ENCODE data around the gene CALCR. TPM values are rescaled to one million over a fixed set of nuclear protein-coding genes. Genes with fewer than 3 reads are reported as not detected.

CALCR gene
- total and polyA plus RNA-seq, 4 donors, result 0.39 to 2.4 (median 0.82) TPM

DNA sequence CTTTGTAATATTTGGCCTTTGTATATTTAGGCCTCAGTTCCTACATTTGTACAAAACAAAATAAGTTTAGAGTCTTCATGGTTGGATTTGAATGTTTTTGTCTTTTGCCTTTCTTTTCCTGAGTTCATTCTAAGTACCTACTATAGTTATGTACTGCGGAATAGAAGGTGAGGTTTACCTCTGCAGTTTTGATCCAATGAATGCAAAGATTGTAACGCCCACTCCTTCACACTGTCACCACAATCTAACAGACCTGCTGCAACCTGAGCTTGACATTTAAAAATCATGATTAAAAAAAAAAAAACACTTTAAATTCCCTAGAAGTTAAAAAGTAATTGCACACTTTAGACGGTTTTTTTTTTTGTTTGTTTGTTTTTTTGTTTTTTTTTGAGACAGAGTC, 145.0 kb downstream of the CALCR start:
- Histone ChIP-seq H3K27ac (ENCODE audit: low read depth, low read length) (no peak overlapping the region), H3K36me3 (ENCODE audit: control insufficient read depth, insufficient read depth, low read length) (no peaks in the 10 kb centered on the region), H3K9me3 (ENCODE audit: control insufficient read depth, insufficient read depth, low read length) (no peaks in the 10 kb centered on the region), H3K4me3 (ENCODE audit: low read depth, low read length) (no peak overlapping the region), H3K27me3 (ENCODE audit: control insufficient read depth, insufficient read depth, low read length) (no peaks in the 10 kb centered on the region), H3K4me1 (ENCODE audit: control insufficient read depth, insufficient read depth, low read length) (no peaks in the 10 kb centered on the region)
- WGBS (ENCODE audit: insufficient coverage), result no CpG with 5 or more reads among the region's 3 CpGs
- no peak for DNase-seq (ENCODE audit: low read depth in 4 of 6, low spot score in 6 of 6)

GRCh38 chr7:93427107-93427506, 147.4 kb downstream of the CALCR start:
- Histone ChIP-seq H3K36me3 (ENCODE audit: control insufficient read depth, insufficient read depth, low read length) (no peaks in the 10 kb centered on the region), H3K9me3 (ENCODE audit: control insufficient read depth, insufficient read depth, low read length) (no peaks in the 10 kb centered on the region), H3K4me1 (ENCODE audit: control insufficient read depth, insufficient read depth, low read length) (no peaks in the 10 kb centered on the region), H3K27ac (ENCODE audit: low read depth, low read length) (no peak overlapping the region), H3K27me3 (ENCODE audit: control insufficient read depth, insufficient read depth, low read length) (no peaks in the 10 kb centered on the region), H3K4me3 (ENCODE audit: low read depth, low read length) (no peak overlapping the region)
- DNase-seq (ENCODE audit: low read depth in 4 of 6, low spot score in 6 of 6), result no peak
- WGBS (ENCODE audit: insufficient coverage), result no CpG with 5 or more reads among the region's 2 CpGs

DNA sequence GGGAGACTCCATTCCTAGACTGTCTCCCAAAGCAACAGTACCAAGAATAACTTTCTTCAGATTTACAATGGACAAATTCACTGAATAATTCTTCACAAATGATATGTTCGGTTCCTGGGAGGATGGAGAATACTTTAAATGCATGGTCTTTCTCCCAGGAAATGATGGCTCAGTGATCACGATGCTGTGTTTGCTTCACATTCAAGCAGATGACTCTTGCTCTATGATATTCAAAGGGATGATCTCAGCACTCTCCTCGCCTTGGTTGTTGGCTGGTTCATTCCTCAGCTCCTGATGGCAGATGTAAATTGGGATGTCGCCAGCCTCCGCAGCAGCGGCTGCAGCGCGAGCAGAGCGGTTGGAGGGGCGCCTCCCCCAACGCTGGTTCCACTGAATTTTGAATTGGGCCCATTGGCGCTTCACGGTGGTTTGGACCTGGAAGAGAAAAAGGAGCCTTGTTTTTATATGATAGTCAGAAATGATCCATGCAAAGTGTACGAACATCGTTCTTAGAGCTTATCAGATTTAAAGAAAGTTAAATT, 148.3 kb downstream of the CALCR start:
- H3K27ac ChIP-seq (ENCODE audit: low read depth, low read length), result no peak overlapping the region
- H3K27me3 ChIP-seq (ENCODE audit: control insufficient read depth, insufficient read depth, low read length), result no peaks in the 10 kb centered on the region
- no peaks in the 10 kb centered on the region for H3K9me3 ChIP-seq (ENCODE audit: control insufficient read depth, insufficient read depth, low read length)
- no peaks in the 10 kb centered on the region for H3K36me3 ChIP-seq (ENCODE audit: control insufficient read depth, insufficient read depth, low read length)
- WGBS (ENCODE audit: insufficient coverage), result 95% methylated on average over 13 of the region's 15 CpGs
- DNase-seq (ENCODE audit: low read depth in 4 of 6, low spot score in 6 of 6), result no peak
- H3K4me3 ChIP-seq (ENCODE audit: low read depth, low read length), result no peak overlapping the region
- no peaks in the 10 kb centered on the region for H3K4me1 ChIP-seq (ENCODE audit: control insufficient read depth, insufficient read depth, low read length)

DNA sequence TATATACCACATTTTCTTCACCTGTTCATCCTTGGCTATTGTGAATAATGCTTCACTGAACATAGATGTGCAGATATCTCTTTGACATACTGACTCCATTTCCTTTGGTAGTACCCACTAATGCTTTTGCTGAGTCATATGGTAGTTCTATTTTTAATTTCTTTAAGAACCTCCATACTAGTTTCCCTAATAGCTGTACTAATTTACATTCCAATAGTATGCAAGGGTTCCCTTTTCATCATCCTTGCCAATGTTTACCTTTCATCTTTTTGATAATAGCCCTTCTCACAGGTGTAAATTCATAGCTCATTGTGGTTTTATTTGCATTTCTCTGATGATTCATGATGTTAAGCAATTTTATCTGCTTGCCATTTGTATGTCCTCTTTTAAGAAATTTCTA, 159.9 kb downstream of the CALCR start:
- Histone ChIP-seq H3K9me3 (ENCODE audit: control insufficient read depth, insufficient read depth, low read length) (no peaks in the 10 kb centered on the region), H3K4me1 (ENCODE audit: control insufficient read depth, insufficient read depth, low read length) (no peaks in the 10 kb centered on the region), H3K36me3 (ENCODE audit: control insufficient read depth, insufficient read depth, low read length) (no peaks in the 10 kb centered on the region), H3K27me3 (ENCODE audit: control insufficient read depth, insufficient read depth, low read length) (no peaks in the 10 kb centered on the region), H3K4me3 (ENCODE audit: low read depth, low read length) (no peak overlapping the region), H3K27ac (ENCODE audit: low read depth, low read length) (no peak overlapping the region)
- DNase-seq (ENCODE audit: low read depth in 4 of 6, low spot score in 6 of 6), result no peak

DNA sequence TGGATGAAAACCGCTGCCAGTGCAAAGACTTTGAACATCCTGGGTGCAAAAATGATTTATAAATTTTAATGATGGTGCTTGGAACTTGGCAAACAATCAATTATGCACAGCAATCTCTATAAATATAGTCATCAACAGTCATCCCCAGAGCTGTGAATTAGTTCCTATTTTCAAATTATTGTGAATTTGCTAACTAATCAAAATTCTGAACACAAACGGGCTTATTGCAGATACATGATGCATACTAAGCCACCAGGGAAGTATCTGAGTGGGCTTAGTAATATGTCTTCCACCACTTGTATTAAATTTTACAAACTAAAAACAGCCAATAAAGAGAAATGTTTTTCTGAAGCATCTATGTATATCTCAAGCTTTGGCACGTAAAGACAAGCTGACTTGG, 165.2 kb downstream of the CALCR start:
- Histone ChIP-seq H3K27ac (ENCODE audit: low read depth, low read length) (no peak overlapping the region), H3K4me3 (ENCODE audit: low read depth, low read length) (no peak overlapping the region), H3K9me3 (ENCODE audit: control insufficient read depth, insufficient read depth, low read length) (no peaks in the 10 kb centered on the region), H3K36me3 (ENCODE audit: control insufficient read depth, insufficient read depth, low read length) (no peaks in the 10 kb centered on the region), H3K27me3 (ENCODE audit: control insufficient read depth, insufficient read depth, low read length) (no peaks in the 10 kb centered on the region), H3K4me1 (ENCODE audit: control insufficient read depth, insufficient read depth, low read length) (no peaks in the 10 kb centered on the region)
- peak in 1 of 6 donors; percentile 1 for DNase-seq (ENCODE audit: low read depth in 4 of 6, low spot score in 6 of 6)
- WGBS (ENCODE audit: insufficient coverage), result 75% methylated on average over 1 of the region's 3 CpGs

DNA sequence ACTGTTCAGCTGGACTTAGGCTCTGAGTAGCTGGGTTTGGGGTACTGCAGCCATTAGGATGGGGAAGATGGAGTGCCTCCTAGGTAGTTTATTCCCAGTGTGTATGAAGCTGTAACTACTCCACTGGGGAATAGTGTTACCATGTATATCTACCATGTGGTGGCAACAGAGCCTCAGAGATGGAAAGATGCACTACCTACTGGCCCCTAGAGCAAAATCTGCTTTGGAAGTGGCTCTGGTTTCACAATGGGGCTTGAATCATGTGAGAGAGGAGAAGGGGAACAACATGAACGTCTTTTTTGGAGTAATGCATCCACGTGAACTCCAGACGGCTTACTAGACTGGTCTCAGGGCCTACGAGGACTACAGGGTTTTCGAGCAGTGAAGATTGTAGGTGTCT, 167.3 kb downstream of the CALCR start:
- Histone ChIP-seq H3K27ac (ENCODE audit: low read depth, low read length) (no peak overlapping the region), H3K36me3 (ENCODE audit: control insufficient read depth, insufficient read depth, low read length) (no peaks in the 10 kb centered on the region), H3K4me3 (ENCODE audit: low read depth, low read length) (no peak overlapping the region), H3K27me3 (ENCODE audit: control insufficient read depth, insufficient read depth, low read length) (no peaks in the 10 kb centered on the region), H3K9me3 (ENCODE audit: control insufficient read depth, insufficient read depth, low read length) (no peaks in the 10 kb centered on the region), H3K4me1 (ENCODE audit: control insufficient read depth, insufficient read depth, low read length) (no peaks in the 10 kb centered on the region)
- whole genome bisulfite sequencing (ENCODE audit: insufficient coverage), result 88% methylated on average over 5 of the region's 5 CpGs
- peak in 1 of 6 donors; percentile 5 for DNase-seq (ENCODE audit: low read depth in 4 of 6, low spot score in 6 of 6)

- H3K4me3 ChIP-seq (ENCODE audit: low read depth, low read length), result no peak overlapping the region
- no peaks in the 10 kb centered on the region for H3K4me1 ChIP-seq (ENCODE audit: control insufficient read depth, insufficient read depth, low read length)
- H3K9me3 ChIP-seq (ENCODE audit: control insufficient read depth, insufficient read depth, low read length), result no peaks in the 10 kb centered on the region
- 100% methylated on average over 1 of the region's 5 CpGs for WGBS (ENCODE audit: insufficient coverage)
- H3K27me3 ChIP-seq (ENCODE audit: control insufficient read depth, insufficient read depth, low read length), result no peaks in the 10 kb centered on the region
- no peak for DNase-seq (ENCODE audit: low read depth in 4 of 6, low spot score in 6 of 6)
- no peaks in the 10 kb centered on the region for H3K36me3 ChIP-seq (ENCODE audit: control insufficient read depth, insufficient read depth, low read length)
- H3K27ac ChIP-seq (ENCODE audit: low read depth, low read length), result no peak overlapping the region
Measured at GRCh38 chr7:93402944-93403343, 171.6 kb downstream of the CALCR start.

GRCh38 chr7:93399642-93400041, 174.9 kb downstream of the CALCR start:
- DNase-seq (ENCODE audit: low read depth in 4 of 6, low spot score in 6 of 6), result no peak
- no peaks in the 10 kb centered on the region for H3K9me3 ChIP-seq (ENCODE audit: control insufficient read depth, insufficient read depth, low read length)
- H3K27ac ChIP-seq (ENCODE audit: low read depth, low read length), result no peak overlapping the region
- H3K4me1 ChIP-seq (ENCODE audit: control insufficient read depth, insufficient read depth, low read length), result no peaks in the 10 kb centered on the region
- H3K27me3 ChIP-seq (ENCODE audit: control insufficient read depth, insufficient read depth, low read length), result no peaks in the 10 kb centered on the region
- H3K36me3 ChIP-seq (ENCODE audit: control insufficient read depth, insufficient read depth, low read length), result no peaks in the 10 kb centered on the region
- WGBS (ENCODE audit: insufficient coverage), result 92% methylated on average over 2 of the region's 3 CpGs
- H3K4me3 ChIP-seq (ENCODE audit: low read depth, low read length), result no peak overlapping the region

DNA sequence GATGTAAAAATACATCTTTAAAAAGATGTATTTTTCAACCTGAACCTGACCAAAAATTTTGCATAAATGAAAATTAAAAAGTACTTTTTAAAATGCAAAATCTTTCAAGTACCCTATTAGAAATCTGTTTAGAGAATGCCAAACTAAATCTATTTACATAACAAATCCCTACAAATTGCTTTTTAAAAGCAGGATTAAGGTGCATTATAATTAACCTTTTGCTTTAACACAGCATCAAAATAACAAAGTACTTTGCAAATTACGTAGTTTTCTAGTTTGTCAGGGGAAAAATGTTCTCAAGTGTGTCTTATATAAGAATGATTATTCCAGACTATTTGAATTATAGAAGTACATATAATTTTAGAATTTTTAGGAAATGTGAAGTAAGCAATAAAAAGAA, 181.5 kb downstream of the CALCR start:
- Histone ChIP-seq H3K36me3 (ENCODE audit: control insufficient read depth, insufficient read depth, low read length) (no peaks in the 10 kb centered on the region), H3K27ac (ENCODE audit: low read depth, low read length) (no peak overlapping the region), H3K27me3 (ENCODE audit: control insufficient read depth, insufficient read depth, low read length) (no peaks in the 10 kb centered on the region), H3K4me1 (ENCODE audit: control insufficient read depth, insufficient read depth, low read length) (no peaks in the 10 kb centered on the region), H3K4me3 (ENCODE audit: low read depth, low read length) (no peak overlapping the region), H3K9me3 (ENCODE audit: control insufficient read depth, insufficient read depth, low read length) (no peaks in the 10 kb centered on the region)
- WGBS (ENCODE audit: insufficient coverage), result no CpG with 5 or more reads among the region's 1 CpG
- no peak for DNase-seq (ENCODE audit: low read depth in 4 of 6, low spot score in 6 of 6)

GRCh38 chr7:93390660-93391059, 183.9 kb downstream of the CALCR start:
- no peaks in the 10 kb centered on the region for H3K36me3 ChIP-seq (ENCODE audit: control insufficient read depth, insufficient read depth, low read length)
- H3K9me3 ChIP-seq (ENCODE audit: control insufficient read depth, insufficient read depth, low read length), result no peaks in the 10 kb centered on the region
- H3K27ac ChIP-seq (ENCODE audit: low read depth, low read length), result no peak overlapping the region
- no peak for DNase-seq (ENCODE audit: low read depth in 4 of 6, low spot score in 6 of 6)
- WGBS (ENCODE audit: insufficient coverage), result 97% methylated on average over 3 of the region's 3 CpGs
- H3K27me3 ChIP-seq (ENCODE audit: control insufficient read depth, insufficient read depth, low read length), result no peaks in the 10 kb centered on the region
- no peaks in the 10 kb centered on the region for H3K4me1 ChIP-seq (ENCODE audit: control insufficient read depth, insufficient read depth, low read length)
- no peak overlapping the region for H3K4me3 ChIP-seq (ENCODE audit: low read depth, low read length)

All from spinal cord (tissue), 10 donors.